GM21381 (cell line): Measurements from ENCODE around the gene MRPL4.
A peak's percentile ranks its signal among the peaks of the same experiment; 100 is the strongest.

Source experiments
- ATAC-seq: cut with Tn5 transposase; IDR thresholded peaks from one replicate; pipeline ENCODE4 v1.9.1; 2021; ENCODE audit warnings: mild to moderate bottlenecking, moderate library complexity; ENCODE audit not compliant: unreplicated experiment

The MRPL4 gene

GRCh38 chr19:10288662-10289166, 36.7 kb downstream of the MRPL4 start:
- no peak for ATAC-seq

GRCh38 chr19:10289167-10289835, 37.3 kb downstream of the MRPL4 start:
- no peak for ATAC-seq

GRCh38 chr19:10289836-10290356, 37.9 kb downstream of the MRPL4 start, which contains the start of gene ICAM5:
Gene ICAM5 (plus strand): TSS chr19:10289952. CDS start chr19:10290044, 92 bp downstream.
- no peak for ATAC-seq

- ATAC-seq, result no peak
Measured at GRCh38 chr19:10290357-10290875, 38.4 kb downstream of the MRPL4 start.

GRCh38 chr19:10290876-10291553, 39.0 kb downstream of the MRPL4 start:
- no peak for ATAC-seq

- ATAC-seq, result no peak
Measured at GRCh38 chr19:10291554-10292205, 39.7 kb downstream of the MRPL4 start.

GRCh38 chr19:10292206-10292788, 40.3 kb downstream of the MRPL4 start:
- peak; percentile 40 for ATAC-seq

GRCh38 chr19:10292789-10293636, 41.0 kb downstream of the MRPL4 start:
- no peak for ATAC-seq

GRCh38 chr19:10293637-10294367, 41.8 kb downstream of the MRPL4 start:
- no peak for ATAC-seq

- ATAC-seq, result no peak
Measured at GRCh38 chr19:10294368-10294697, 42.3 kb downstream of the MRPL4 start.

GRCh38 chr19:10295305-10295846, 43.4 kb downstream of the MRPL4 start:
- no peak for ATAC-seq

- no peak for ATAC-seq
Measured at GRCh38 chr19:10295847-10296591, 44.0 kb downstream of the MRPL4 start.

- no peak for ATAC-seq
Measured at GRCh38 chr19:10299545-10300458, 47.8 kb downstream of the MRPL4 start.

- ATAC-seq, result no peak
Measured at GRCh38 chr19:10305139-10305806, 53.3 kb downstream of the MRPL4 start.

GRCh38 chr19:10306327-10306726, 54.3 kb downstream of the MRPL4 start:
- no peak for ATAC-seq

- no peak for ATAC-seq
Measured at GRCh38 chr19:10309423-10309822, 57.4 kb downstream of the MRPL4 start, which contains the start of gene ZGLP1. Gene ZGLP1 (minus strand): TSS chr19:10309815.
